Fibroblast of skin of left biceps (primary cell): ENCODE data around the gene CFAP74.

ENCODE experiments used
- DNase-seq, 2 experiments: peaks; one replicate each; pipeline ENCODE4 v3.0.0-alpha.2; 2013; ENCODE audit warnings: low read depth in 2 of 2

Gene CFAP74, protein sequence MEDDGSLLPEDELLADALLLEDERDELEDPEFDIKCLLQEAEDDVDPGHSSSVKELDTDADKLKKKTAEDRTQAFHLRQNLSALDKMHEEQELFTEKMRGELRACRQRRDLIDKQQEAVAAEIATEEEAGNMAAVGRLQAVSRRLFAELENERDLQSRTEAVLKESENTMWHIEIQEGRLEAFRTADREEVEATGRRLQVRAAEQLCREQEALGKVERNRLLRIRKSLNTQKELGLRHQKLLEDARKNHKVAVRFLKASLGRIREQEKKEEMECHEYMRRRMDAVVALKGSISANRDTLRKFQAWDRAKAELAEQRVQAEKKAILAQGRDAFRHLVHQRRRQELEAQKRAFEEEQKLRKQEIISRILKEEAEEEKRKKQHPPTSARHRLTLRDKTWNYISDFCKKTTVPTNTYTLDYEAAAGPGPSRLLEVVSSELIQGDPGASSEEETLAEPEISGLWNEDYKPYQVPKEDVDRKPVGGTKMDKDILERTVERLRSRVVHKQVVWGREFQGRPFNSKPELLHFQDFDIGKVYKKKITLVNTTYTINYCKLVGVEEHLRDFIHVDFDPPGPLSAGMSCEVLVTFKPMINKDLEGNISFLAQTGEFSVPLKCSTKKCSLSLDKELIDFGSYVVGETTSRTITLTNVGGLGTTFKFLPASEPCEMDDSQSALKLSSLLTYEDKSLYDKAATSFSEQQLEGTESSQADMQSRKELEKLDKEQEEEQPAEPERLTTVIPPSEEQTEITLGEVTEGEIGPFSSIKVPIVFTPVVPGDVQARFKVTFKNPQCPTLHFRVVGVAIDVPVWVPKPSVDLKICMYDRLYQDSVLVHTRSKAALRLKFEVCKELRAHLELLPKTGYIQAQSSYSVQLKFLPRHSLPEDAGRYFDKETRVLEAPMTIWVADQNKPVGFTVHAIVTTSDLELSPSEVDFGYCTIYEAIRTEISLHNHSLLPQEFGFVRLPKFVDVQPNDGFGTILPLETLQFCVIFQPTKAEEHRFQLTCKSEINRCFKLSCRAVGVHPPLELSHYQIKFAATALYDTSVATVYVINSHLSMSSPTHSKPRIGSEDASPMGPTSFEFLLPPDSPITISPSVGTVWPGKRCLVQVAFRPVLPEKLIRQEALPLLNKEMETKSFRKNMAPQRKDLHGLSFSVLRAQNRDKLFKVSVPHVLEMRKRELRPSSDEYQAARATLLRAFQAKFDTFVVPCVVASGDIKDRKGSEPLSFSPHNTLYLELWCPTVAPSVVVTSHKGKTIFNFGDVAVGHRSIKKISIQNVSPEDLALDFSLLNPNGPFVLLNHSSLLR (N-terminal part only)

GRCh38 chr1:2003541-2004131, at the start of gene CFAP74:
Gene CFAP74 (minus strand): TSS chr1:2003786. CDS start chr1:1990956, 12,830 bp downstream.
- DNase-seq = no peak

DNA sequence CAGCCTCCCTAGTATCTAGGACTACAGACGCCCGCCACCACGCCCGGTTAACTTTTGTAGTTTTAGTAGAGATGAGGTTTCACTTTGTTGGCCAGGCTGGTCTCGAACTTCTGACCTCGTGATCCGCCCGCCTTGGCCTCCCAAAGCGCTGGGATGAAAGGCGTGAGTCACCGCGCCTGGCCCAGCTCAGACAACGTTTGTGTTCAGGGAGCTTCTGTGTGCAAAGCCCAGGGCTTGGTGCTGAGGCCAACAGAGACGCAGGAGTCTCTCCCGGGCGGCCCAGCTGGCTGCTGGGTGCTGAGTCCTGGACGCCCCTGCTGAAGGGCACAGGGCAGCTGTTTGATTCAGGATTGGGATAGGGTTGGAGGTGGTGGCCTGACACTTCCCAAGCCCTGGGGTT, 49.6 kb upstream of the CFAP74 start:
- no peak for DNase-seq

- DNase-seq = no peak
These were observed 49.2 kb upstream of the CFAP74 start for GRCh38 chr1:2052756-2053155.

DNA sequence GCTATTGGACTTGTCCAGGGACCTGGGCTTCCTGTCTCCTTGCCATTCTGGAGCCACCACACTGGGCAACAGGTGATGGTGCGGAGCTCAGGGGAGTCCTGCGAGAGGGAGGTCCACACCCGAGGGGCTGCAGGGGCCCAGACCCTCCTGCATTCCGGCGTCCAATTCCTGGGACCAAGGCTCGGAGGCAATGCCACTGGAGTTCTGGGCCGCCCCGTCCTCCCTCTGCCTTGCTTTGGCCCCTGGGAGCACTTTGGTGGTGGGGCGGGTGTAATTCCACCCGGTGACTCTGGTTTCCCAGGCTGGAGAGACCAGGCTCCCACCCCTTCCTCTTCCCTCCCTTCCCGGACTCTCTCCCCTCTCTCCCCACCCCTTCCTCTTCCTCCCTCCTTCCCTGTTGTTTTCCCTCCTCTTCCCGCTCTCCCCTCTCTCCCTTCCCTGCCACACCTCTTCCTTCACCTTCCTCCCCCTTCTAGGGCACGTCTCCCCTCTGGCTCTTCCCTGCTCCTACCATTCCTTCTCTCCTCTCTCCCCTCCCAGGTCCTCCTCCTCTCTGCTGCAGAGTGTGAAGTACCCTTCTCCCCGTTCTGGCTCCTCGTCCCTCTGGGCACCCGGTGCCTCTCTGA, 48.6 kb upstream of the CFAP74 start:
- no peak for DNase-seq

DNA sequence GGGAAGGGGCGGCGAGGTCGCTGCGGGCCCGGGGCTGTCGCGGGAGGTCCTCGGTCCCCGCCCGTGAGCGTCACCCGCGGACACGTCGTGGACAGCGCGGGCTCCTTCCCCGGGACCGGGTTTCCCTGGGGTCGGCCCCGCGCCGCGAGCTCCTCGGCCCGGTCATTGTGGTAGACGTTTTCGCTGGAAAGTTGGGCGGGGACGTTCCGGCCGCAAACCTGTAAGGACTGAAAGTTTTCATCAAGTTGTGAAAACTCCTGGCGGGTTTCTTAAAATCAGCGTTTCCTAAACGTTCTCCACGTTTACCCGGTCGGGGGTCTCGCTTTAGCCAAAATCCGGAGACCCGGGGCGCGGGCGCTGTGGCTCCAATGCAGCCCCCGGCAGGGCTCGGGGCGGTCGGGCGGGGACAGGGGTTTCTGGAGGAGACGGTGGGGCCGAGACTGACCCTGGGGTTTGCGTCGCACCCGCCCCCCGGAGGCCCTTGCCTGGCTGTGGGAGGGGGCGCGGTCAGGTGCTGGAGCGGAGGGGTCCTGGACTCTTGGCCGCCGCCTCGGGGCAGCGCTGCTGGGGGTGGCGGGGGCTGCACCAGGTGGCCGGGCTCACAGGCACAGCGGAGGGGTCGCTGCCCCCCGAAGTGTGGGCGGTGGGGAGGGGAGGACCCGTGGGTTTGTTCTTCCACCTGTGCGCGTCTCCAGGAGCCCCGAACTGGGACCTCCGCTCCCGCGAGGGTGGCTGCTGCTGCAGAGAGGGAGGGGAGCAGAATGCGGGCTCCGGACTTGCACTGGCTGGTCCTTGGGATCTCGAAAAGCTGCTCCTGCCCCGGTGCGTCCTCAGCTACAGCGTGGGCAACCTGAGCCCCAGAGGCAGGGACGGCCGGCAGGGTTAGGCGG, 47.5 kb upstream of the CFAP74 start:
- no peak for DNase-seq

- no peak for DNase-seq
These were observed 46.8 kb upstream of the CFAP74 start for GRCh38 chr1:2050461-2050792.

DNA sequence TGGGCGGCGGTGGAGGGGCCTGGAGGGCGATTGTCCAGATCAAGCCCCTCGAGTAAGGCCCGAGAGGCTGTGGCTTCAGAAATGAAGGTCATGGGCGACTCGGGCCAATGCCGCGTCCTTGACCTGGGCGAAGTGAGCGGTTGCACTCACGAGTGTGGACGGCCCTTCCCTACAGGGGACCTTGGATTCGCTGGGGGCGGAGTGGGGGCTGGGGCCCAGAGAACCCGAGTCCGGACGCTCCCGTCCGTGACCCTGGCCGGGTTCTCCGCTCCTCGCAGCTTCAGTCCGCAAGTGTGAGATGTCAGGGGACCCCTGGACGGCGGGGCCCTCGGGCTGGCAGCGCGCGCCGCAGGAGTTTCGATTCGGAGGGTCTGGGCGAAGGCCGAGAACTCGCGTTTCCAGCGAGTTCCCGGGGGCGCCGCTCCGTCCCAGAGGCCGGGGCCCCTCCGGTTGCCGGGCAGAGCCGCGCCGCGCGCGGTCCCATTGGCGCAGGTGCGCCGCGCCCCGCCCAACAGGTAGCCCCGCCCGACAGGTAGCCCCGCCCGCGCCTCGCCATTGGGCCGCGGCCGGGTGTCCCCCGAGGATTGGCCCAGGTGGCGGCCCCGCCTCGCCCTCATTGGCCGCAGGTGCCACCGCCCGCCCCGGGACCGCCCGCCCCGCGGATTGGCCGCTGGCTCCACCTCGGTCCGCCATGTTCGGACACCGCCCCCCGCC, 46.3 kb upstream of the CFAP74 start, which contains the start of gene PRKCZ:
Gene PRKCZ, plus strand, starts transcription at position 694 of the 714 bp plus-strand sequence. CDS start 220 bp downstream, outside the sequence.
- DNase-seq = no peak

DNA sequence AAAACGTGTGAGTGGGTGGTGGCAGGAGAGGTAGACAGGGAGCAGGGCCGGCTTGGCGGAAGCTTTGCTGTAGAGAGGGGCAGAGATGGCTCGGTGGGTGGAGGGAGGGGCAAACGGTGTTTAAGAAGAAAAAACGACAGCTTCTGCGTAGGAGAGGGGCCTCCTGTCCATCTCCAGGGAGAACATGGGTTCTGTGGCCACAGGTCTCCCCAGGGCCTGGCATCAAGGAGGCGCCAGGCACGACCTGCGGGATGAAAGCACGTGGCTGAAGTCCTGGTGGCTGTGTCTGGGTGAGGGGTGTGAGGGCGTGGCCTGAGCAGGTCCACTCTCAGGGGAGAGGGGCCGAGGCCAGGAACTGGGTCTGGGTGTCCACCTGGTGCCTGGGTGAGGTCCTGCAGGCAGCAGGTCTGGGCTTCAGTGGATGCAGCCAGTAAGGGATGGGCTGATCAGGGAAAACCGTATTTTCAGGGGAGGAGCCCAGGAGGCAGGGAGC, 45.7 kb upstream of the CFAP74 start:
- no peak for DNase-seq

- DNase-seq = no peak
These were observed 44.5 kb upstream of the CFAP74 start for GRCh38 chr1:2047749-2048729.

DNA sequence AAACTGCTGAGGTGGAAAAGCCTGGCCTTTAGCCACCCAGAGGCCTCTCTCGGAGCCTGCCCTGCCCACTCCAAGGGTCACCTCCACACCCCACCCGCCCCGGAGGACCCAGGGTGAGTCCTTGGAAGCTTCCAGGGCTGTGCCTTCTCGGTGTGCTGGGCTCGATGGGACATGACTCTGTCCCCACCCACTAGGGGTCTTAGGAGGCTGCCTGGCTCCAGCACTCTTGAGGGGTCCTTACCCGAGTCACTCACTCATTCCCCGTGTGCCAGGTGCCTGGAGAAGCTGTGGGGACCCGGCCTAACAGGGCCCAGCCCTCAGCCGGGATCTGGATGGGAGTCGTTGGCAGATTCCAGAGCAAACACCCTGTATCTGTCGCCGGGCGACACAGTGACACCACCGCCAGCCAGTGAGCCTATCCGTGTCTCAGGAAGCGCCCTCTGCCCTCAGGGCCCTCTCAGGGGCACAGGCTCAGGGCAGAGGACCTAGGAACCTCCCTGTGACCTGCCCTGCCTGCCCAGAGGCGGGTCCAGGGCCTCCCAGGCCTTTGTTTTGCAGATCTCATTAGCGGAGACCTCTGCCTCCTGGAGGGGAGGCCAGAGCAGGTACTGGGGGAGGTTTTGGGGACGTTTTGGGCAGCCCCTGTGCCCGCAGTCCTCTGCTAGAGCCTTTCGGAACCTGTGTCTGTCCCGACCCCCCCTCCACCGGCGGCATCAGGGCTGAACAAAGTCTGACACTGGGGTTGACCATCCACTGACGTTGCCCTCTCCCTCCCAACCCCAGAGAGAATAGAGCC, 43.6 kb upstream of the CFAP74 start:
- DNase-seq = no peak

GRCh38 chr1:2046174-2046917, 42.8 kb upstream of the CFAP74 start:
- no peak for DNase-seq

DNA sequence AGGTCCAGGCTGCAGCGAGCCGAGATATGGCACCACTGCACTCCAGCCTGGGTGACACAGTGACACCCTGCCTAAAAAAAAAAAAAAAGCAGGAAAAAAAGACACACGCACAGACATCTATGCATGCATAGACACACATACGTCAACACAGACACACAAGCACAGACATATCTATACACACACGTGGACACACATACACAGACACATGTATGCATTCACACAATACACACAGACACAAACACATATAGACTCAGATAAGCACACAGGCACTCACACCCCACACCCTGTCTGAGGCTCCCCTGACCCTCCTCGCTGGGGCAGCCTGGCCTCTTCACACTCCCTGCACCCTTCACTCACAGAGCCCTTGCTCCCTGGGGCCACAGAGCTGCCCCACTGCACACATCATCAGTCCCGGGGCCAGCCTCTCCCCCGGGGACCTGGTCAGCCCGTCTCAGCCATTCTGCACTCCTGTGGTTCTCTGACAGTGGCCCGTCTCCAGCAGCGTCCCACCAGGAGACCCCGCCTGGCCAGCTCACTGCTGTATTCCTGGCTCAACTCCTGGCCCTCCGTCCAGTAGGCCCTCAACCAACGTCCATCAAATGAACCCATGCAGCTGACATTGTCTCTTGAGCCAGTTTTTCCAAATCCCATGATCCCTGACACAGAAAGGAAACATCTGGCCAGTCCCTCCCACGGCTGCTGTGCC, 42.0 kb upstream of the CFAP74 start:
- DNase-seq = no peak

DNA sequence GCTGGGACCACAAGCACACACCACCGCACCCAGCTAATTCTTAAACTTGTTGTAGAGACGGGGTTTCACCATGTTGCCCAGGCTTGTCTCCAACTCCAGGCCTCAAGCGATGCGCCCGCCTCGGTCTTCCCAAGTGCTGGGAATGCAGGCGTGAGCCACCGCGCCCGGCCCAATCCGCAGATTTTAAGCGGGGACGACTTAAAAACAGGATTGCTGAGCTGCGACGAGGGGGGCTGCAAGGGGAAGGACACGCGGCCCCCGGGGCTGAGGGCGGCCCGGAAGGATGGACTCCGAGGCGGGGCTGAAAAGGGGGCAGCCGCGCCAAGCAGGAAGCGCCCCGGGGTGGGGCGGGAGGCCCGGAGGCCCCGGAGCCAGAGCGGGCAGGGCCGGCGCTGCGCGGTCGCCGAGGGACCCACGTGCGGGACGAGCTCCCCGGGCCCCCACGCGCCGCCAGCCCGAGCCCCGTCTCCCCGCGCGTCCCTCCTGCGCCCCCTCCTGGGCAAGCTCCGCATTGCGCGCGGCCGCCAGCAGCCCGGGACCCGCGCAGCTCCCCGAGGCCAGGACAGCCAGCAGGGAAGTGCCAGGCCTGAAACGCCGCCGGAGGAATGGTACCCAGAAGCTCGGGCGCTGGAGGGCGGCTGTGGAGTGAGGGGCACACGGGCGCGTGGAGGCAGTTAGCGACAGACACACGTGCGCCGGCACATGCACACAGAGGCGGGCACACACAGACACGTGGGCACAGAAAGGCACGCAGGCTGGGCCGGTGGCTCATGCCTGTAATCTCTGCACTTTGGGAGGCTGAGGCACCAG, 41.1 kb upstream of the CFAP74 start:
- peak; percentile 3 to 8 for DNase-seq

GRCh38 chr1:2043886-2044285, 40.3 kb upstream of the CFAP74 start:
- DNase-seq = no peak
